Measurements from ENCODE around the gene EFCAB6.

Gene EFCAB6

DNA sequence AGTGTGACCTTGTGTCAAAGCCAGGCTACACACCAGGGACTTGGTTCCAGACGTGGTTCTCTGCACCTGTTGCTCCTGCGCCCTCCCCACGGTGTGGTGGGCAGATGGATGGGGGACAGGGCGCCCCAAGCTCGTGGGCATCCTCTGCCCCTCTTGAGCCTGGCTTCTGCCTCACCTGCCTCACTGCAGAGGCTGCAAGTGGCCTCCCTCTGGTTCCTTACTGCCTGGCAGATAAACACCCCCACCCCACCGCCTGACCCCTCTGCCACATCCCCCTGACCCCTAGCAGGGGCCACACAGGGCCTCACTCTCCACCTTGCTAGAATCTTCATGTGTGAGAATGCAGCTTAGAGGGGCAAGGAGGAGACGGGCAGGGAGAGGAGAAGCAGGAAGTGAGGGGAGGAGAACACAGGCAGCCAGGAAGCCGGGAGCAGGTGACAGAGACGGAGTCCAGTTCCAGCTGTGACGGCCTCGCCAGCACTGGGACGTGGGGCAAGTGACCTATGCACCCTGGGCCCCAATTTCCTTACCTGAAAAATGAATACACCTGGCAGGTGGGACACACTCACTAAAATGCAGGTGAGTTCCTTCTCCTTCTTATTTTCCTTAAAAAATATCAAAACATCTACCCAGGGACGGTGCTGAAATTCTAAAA is 178.3 kb downstream of the EFCAB6 start:
- no peak for DNase-seq

DNA sequence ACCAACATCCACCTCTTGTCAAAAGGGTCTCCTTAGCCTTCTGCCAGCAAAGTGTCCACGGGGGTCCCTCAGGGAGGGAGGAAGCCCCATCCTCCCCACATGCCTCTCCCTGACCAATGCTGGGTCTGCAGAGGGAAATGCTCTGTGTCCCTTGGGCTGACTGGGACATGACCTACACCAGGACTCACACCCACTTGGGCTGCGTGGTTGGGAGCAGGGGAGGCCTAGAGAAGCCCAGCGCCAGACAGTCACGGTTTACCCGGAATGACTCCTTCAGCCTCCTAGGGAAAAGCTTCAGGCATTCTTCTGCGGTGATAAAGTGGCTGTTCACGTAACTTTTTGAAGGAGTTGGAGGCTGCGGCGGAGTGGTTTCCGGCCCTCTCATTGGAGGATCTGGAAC is 180.3 kb downstream of the EFCAB6 start:
- DNase-seq = no peak

GRCh38 chr22:43631201-43631600 is 180.9 kb downstream of the EFCAB6 start:
- no peak for DNase-seq

- no peak for DNase-seq
Observed at GRCh38 chr22:43630451-43630850, 181.7 kb downstream of the EFCAB6 start.

GRCh38 chr22:43628250-43628649 is 183.9 kb downstream of the EFCAB6 start:
- DNase-seq = no peak

- DNase-seq = no peak
Observed at GRCh38 chr22:43627485-43628213, 184.5 kb downstream of the EFCAB6 start.

DNA sequence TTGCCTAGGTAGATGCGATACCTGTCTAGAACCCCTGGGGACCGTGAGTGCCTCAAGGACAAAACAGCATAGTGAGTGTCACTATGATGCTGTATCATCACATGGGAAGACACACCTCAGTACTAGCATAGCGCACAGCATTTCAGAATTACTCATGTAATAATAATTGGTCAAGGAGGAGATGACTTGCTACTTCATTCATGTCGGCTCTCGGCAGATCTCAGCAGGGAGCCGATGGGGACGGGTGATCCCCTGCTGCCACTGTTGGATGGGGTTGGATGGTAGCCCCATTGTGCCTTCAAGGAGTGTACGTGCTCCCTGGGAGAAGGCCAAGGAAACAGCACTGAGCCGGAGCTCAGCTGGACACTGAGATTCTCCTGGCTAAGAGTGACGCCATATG is 186.9 kb downstream of the EFCAB6 start:
- no peak for DNase-seq

- DNase-seq = no peak
Observed at GRCh38 chr22:43624144-43624998, 187.7 kb downstream of the EFCAB6 start.

GRCh38 chr22:43622886-43623285 is 189.2 kb downstream of the EFCAB6 start:
- no peak for DNase-seq

DNA sequence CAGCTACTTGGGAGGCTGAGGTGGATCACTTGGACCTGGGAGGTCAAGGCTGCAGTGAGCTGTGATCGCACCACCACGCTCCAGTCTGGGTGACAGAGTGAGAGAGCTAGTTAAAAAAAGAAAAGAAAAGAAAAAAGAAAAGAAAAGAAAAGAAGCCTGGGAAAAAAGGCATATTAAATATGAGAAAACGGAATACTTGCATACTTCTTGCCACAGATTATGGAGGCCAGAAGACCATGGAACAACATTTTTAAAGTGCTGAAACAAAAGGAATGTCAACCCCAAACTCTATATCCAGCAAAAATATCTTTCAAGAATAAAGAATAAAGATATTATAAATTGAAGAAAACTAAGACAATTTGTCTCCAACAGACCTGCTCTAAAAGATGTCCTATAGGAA is 191.9 kb downstream of the EFCAB6 start:
- no peak for DNase-seq

DNA sequence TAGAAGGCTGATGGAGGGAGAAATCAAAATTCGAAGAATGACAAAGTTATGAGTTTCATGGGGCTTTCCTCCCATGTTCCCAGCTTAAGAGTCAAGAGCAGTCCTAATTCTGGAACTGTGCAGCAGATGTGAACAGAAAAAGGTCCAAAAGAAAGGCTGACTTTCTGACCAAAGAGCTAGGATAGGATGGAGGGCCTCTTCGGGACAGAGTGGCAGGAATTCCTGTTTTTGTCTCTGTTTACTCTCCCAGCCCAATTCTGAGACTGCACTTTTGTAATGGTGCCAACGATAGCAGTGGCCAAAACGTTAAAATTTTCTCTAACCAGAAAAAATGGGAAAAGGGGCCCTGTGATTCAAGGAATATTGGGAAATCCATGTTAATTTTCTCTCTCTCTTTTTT is 193.6 kb downstream of the EFCAB6 start:
- DNase-seq = no peak

DNA sequence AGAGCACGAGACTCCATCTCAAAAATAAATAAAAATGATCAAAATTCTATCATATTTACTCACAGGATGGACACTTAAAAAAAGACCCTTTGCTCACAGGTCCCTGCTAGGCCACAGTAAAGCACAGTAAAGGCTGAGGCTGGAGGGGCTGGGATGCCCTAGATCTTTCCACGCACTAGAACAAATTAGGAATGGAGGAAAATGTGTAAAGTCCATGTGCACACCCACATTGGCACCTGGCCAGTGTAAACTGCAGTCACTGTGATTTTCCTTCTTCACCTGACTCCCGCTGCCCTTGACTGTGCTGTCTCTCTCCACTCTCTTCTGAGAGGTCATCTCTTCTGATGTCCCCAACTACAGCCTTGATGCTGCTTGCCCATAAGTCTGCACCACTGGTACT is 195.5 kb downstream of the EFCAB6 start:
- no peak for DNase-seq

GRCh38 chr22:43600265-43600664 is 211.8 kb downstream of the EFCAB6 start:
- DNase-seq = no peak

GRCh38 chr22:43592476-43592875 is 219.6 kb downstream of the EFCAB6 start:
- DNase-seq = no peak

DNA sequence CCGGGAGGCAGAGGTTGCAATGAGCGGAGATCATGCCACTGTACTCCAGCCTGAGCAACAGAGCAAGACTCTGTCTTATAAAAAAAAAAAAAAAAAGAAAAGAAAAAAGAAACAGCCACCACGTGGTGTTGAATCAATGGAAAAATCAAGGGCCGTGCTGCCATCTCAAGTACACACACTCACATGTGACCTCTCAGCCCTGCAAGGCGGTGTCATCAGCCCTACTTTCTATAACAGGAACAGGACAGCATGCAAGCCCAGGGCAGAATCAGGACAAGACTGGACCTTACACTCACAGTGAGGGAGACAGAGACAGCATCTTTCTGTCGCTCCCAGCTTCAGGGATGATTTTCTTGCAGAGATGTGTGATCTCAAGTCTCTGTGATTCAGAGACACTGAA is 220.7 kb downstream of the EFCAB6 start:
- DNase-seq = no peak

DNA sequence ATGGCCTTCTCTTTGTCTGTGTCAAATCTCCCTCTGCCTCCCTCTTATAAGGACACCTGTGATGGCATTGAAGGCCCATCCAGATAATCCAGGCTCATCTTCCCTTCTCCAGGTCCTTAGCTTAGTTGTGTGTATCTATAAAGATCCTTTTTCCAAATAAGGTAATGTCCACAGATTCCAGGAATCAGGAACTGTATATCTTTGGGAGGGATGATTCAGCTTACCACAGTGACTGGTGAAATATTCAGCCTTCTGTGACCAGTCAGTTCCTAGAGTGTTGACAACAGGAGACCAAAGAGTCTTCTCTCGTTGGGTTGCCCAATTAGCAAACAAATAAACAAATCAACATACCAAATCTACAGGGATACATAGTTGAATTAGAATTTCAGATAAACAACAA is 224.5 kb downstream of the EFCAB6 start:
- DNase-seq = no peak

DNA sequence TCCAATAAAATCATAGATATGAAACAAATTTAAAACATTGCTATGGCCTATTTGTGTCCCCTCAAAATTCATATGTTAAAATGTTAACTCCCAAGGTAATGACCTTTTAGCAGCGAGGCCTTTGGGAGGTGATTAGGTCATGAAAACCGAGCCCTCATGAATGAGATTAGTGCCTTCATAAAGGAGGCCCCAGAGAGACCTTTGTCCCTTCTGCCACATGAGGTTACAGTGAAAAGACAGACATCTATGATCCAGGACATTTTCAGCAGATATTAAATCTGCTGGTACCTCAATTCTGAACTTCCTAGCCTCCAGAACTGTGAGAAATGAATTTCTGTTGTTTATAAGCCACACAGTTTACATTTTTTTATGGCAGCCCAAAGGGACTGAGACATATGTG is 228.6 kb downstream of the EFCAB6 start:
- no peak for DNase-seq

DNA sequence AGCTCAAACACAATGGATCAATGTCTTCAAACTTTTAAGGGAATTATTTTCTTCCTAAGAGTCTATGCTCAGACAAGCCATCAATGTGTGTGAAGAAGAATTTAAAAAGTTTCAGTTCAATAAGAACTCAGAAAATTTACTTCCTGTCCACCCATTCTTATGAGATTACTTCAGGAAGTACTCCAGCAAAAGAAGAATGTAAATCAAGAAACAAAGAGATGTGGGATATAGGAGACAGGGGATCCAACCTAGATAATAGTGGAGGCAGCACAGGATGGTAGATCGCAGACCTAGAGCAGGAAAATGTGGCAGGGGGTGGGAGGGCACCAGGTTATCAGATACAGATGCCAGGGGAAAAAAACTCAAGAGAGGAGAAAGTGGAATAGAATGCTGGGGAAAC is 229.7 kb downstream of the EFCAB6 start:
- no peak for DNase-seq

- DNase-seq = no peak
Observed at GRCh38 chr22:43580271-43580750, 231.8 kb downstream of the EFCAB6 start.

- no peak for DNase-seq
Observed at GRCh38 chr22:43574738-43575137, 237.4 kb downstream of the EFCAB6 start.

GRCh38 chr22:43572710-43573109 is 239.4 kb downstream of the EFCAB6 start:
- no peak for DNase-seq

DNA sequence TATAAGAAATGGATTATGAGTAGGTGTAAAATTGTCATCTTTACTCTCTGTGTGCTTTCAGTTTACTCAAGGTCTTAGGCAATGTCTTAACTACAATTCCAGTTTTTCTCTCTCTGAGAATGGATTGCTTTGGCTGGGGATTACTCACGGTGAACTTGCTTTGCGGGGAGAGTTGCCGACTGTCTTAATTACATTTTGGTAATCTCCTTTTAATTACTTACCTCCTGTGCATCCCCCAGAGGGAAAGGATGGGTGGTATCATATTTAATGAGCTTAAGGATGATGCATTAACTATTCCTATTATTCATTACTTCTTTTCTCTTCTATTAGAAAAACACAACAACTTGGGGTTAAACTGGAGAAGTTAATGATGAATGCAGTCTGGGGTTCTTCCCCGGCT is 240.9 kb downstream of the EFCAB6 start:
- DNase-seq = no peak

DNA sequence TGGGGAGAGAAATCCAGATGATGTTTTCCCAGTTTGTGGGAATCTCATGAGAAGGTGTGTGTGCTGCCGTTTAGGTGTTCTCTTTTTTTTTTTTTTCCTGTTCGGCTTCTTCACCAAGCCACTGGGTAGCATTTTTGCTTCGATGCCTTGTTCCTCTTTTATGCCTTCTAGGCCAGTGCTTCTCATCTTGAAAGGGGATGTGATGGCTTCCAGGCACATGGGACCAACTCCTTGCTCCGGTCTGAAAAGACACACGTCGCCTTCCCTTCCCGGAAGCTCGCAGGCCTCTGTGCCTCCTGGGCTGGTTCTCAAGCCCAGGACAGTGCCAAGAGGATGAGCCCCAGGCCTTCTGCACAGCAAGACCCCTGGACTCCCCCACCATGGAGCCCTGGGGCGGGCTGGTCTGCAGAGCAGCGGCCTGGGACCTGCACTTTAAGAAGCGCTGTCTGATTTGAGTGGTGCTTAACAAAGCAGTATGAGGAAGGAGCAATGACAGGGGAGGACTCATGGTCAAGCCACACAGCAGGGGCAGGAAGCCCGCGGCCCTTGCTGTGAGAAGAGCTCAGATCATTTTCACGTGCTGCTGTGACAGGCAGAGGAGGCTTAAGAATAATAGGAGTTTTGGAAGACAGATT is 241.5 kb downstream of the EFCAB6 start:
- no peak for DNase-seq

Measured in DMS79 (cell line).